Measurements from ENCODE around the gene BTD. TPM values are rescaled to one million over a fixed set of nuclear protein-coding genes. Genes with fewer than 3 reads are reported as not detected.

Gene BTD
- total RNA-seq, 1 donor from 2014 or later = 13.1 TPM

DNA sequence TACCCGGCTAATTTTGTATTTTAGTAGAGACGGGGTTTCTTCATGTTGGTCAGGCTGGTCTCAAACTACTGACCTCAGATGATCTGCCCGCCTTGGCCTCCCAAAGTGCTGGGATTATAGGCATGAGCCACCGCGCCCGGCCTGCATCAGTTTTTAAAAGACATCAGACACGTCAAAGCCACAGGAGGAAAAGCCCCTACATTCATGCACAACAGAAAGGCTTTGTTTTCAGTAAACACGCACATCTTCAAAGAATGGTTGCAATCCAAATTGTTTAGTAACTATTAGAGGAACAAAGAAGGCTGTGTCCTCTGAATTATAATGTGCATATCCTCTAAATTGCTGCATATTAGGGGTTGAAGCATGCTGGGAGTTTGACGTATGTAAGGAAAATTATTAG lies 53.3 kb downstream of the BTD start:
- no peak for DNase-seq (ENCODE audit: low spot score)
- Mint-ChIP-seq H3K4me3 (ENCODE audit: unreplicated experiment) (no peak overlapping the region), H3K27me3 (ENCODE audit: unreplicated experiment) (peaks cover 1% of the 10 kb centered on the region), H3K9me3 (ENCODE audit: unreplicated experiment) (peaks cover 9% of the 10 kb centered on the region), H3K27ac (ENCODE audit: unreplicated experiment) (no peak overlapping the region), H3K4me1 (ENCODE audit: unreplicated experiment) (peaks cover 6% of the 10 kb centered on the region), H3K36me3 (ENCODE audit: low read depth, unreplicated experiment) (peaks cover 13% of the 10 kb centered on the region)
- TF ChIP-seq, protein P1, sequence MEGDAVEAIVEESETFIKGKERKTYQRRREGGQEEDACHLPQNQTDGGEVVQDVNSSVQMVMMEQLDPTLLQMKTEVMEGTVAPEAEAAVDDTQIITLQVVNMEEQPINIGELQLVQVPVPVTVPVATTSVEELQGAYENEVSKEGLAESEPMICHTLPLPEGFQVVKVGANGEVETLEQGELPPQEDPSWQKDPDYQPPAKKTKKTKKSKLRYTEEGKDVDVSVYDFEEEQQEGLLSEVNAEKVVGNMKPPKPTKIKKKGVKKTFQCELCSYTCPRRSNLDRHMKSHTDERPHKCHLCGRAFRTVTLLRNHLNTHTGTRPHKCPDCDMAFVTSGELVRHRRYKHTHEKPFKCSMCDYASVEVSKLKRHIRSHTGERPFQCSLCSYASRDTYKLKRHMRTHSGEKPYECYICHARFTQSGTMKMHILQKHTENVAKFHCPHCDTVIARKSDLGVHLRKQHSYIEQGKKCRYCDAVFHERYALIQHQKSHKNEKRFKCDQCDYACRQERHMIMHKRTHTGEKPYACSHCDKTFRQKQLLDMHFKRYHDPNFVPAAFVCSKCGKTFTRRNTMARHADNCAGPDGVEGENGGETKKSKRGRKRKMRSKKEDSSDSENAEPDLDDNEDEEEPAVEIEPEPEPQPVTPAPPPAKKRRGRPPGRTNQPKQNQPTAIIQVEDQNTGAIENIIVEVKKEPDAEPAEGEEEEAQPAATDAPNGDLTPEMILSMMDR (IDR thresholded peaks at IDR 0.05; ENCODE audit: unreplicated experiment) = no peak

DNA sequence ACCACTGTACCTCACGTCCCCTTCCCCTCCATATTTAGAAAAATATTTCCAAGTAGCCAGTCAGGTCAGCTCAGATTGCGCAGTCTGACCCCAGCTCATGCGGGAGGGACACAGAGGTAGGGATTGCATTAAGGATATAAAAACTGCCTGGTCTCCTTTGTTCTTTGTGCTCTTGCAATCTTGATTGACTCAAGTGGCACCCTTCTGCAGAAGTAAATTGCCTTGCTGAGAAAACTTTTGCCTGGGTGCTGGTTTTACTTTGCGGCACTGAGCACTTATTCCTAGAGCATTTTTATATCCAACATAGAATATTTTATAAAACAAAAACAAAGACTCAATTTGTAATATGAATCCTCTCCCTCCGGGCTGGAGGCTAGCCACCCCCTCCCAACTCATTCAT lies 54.8 kb downstream of the BTD start:
- Mint-ChIP-seq H3K27ac (ENCODE audit: unreplicated experiment) (no peak overlapping the region), H3K27me3 (ENCODE audit: unreplicated experiment) (peaks cover 1% of the 10 kb centered on the region), H3K4me1 (ENCODE audit: unreplicated experiment) (peaks cover 3% of the 10 kb centered on the region), H3K4me3 (ENCODE audit: unreplicated experiment) (peak overlapping the region; percentile 26), H3K36me3 (ENCODE audit: low read depth, unreplicated experiment) (peaks cover 13% of the 10 kb centered on the region), H3K9me3 (ENCODE audit: unreplicated experiment) (peaks cover 9% of the 10 kb centered on the region)
- TF ChIP-seq, protein P1 (IDR thresholded peaks at IDR 0.05; ENCODE audit: unreplicated experiment) = no peak
- no peak for DNase-seq (ENCODE audit: low spot score)

DNA sequence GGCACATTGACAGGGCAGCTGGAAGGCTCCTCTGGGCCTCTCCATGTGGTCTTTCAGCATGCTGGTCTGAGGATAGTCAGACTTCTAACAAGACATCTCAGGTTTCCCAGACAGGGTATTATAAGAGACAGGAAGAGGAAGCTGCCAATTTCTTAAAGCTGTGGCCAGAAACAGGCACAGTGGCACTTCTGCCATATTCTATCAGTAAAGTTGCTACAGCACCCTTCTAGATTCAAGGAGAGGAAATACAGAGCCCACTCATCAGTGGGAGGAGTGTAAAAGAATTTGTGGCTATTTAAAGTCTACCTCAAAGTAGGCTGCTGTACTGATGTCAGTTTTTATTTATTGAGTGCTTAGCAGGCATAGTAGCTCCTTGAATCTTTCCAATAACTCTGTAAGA lies 55.5 kb downstream of the BTD start:
- TF ChIP-seq, protein P1 (IDR thresholded peaks at IDR 0.05; ENCODE audit: unreplicated experiment) = no peak
- Mint-ChIP-seq H3K9me3 (ENCODE audit: unreplicated experiment) (peaks cover 9% of the 10 kb centered on the region), H3K4me3 (ENCODE audit: unreplicated experiment) (no peak overlapping the region), H3K27ac (ENCODE audit: unreplicated experiment) (no peak overlapping the region), H3K36me3 (ENCODE audit: low read depth, unreplicated experiment) (peaks cover 13% of the 10 kb centered on the region), H3K4me1 (ENCODE audit: unreplicated experiment) (no peaks in the 10 kb centered on the region), H3K27me3 (ENCODE audit: unreplicated experiment) (no peaks in the 10 kb centered on the region)
- DNase-seq (ENCODE audit: low spot score) = no peak

DNA sequence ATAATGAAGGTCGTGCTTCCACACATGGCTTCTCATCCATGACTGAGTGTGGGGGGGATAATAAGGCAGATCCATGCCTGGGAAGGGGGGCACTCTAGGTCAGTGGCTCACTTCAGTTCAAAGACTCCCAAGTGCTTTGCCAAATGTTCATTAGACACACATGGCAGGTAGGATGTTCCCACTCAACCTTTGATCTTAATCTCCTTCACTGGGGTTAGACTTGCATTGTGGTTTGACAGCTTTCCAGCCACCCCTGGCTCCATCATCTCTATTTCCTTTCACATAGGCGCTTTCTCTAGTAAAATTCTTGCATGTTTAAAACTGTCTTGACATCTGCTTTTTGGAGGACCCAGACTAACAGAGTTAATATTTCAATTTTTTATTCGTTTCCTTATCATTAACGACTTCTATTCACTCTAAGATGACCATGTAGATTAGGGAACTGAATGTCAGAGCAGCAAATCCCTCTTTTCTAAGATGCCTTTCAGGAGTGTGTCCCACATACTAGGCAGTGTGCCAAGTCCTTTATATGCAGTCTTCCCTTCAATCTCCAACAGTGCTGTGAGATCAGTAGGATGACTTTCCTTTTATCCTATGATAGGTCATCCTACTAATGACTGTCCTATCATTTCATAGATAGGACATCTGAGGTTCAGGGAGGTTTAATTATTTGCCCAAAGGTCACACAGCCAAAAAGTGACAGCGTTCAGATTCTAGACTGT lies 57.9 kb downstream of the BTD start:
- no peaks in the 10 kb centered on the region for H3K4me1 Mint-ChIP-seq (ENCODE audit: unreplicated experiment)
- H3K9me3 Mint-ChIP-seq (ENCODE audit: unreplicated experiment) = peaks cover 9% of the 10 kb centered on the region
- H3K36me3 Mint-ChIP-seq (ENCODE audit: low read depth, unreplicated experiment) = peaks cover 13% of the 10 kb centered on the region
- H3K27ac Mint-ChIP-seq (ENCODE audit: unreplicated experiment) = no peak overlapping the region
- TF ChIP-seq, protein P1 (IDR thresholded peaks at IDR 0.05; ENCODE audit: unreplicated experiment) = no peak
- no peak for DNase-seq (ENCODE audit: low spot score)
- H3K4me3 Mint-ChIP-seq (ENCODE audit: unreplicated experiment) = no peak overlapping the region
- no peaks in the 10 kb centered on the region for H3K27me3 Mint-ChIP-seq (ENCODE audit: unreplicated experiment)

DNA sequence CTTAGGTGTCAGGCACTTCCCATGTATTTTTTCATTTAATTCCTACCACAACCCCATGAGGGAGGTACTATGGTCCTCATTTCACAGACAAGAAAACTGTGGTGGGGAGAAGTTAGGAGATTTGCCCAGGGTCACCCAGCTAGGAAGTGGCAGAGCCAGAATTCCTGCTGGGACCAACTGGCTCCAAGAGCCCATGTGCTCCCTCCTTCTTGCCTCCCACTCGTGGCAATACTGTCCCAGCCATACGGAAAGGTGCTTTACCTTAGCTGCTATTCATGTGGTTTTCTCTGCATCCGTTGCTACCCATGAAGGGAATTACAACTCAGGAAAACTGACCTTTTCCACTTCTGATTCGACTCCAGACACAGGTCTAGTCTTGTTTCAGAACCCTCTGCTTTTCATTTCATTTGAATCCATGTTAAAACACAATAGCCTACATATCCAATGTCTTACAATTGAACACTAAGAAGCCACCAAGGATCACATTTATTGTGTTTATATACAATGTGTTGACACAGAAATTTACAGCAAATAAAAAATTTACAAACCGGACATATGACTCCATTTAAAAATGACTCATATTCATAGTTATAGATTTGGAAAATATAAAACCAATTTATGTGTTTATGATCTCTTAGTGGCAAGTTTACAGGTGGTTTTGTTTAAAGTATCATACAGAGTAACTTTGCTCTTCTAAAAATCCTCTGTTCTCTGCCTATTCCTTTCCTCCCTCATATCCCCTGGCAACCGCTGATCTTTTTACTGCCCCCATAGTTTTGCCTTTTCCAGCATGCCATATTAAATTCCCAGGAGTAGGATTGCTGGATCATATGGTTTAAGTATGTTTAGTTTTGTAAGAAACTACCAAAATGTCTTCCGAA lies 58.8 kb downstream of the BTD start:
- TF ChIP-seq, protein P1 (IDR thresholded peaks at IDR 0.05; ENCODE audit: unreplicated experiment) = no peak
- no peak for DNase-seq (ENCODE audit: low spot score)
- no peak overlapping the region for H3K4me3 Mint-ChIP-seq (ENCODE audit: unreplicated experiment)
- H3K9me3 Mint-ChIP-seq (ENCODE audit: unreplicated experiment) = peaks cover 9% of the 10 kb centered on the region
- peaks cover 17% of the 10 kb centered on the region for H3K36me3 Mint-ChIP-seq (ENCODE audit: low read depth, unreplicated experiment)
- no peak overlapping the region for H3K27ac Mint-ChIP-seq (ENCODE audit: unreplicated experiment)
- H3K27me3 Mint-ChIP-seq (ENCODE audit: unreplicated experiment) = no peaks in the 10 kb centered on the region
- H3K4me1 Mint-ChIP-seq (ENCODE audit: unreplicated experiment) = no peaks in the 10 kb centered on the region

All from endothelial cell (in vitro differentiated cells).